ENCODE measurements around the gene WNT3A.

Gene WNT3A

DNA sequence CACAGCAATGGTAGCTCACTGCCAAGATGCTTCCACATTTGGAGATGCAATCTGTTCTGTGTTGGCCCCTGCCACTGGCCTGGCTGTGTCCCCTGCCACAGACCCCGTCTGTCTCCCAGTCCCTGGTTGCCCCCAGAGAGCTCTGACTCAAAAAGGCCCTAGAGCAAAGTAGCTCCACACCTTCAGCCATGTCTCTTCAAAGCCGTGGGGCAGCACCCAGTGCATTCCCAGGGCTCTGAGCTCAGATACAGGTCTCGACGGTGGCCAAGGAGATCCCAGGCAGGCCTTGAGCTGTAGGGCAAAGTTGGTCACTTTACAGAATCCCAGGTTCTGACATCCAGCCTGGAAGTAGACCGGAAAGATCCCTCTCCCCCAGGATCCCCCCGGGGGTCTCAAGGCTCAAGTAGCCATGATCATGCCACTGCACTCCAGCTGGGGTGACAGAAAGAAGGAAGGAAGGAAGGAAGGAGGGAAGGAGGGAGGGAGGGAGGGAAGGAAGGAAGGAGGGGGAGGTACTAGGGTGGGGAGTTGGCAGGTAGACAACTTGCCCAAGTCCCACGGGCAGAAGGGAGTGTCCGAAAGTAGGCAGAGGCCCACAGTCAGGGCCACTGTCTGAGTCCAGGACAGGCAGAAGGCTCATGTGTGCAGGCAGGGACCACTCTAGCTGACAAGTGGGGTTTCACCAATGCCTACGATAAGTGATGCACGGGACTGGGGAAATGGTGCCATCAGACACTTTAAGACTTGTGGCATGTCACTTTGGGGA lies 71.0 kb downstream of the WNT3A start:
- H3K27me3 ChIP-seq (ENCODE audit: control insufficient read depth, insufficient read depth, low read length): peaks cover 60% of the 10 kb centered on the region
- peaks cover 20% of the 10 kb centered on the region; the same call in 1 of the 2 replicates for H3K4me1 ChIP-seq (ENCODE audit: control insufficient read depth, insufficient read depth, low read length)
- H3K4me3 ChIP-seq (ENCODE audit: low read depth, low read length): no peak overlapping the region
- H3K27ac ChIP-seq (ENCODE audit: low read depth, low read length): no peak overlapping the region
- no peak overlapping the region for H3K9ac ChIP-seq (ENCODE audit: low read length)
- H3K36me3 ChIP-seq (ENCODE audit: control insufficient read depth, insufficient read depth, low read length): no peaks in the 10 kb centered on the region
- H3K9me3 ChIP-seq (ENCODE audit: control insufficient read depth, insufficient read depth, low read depth, low read length): no peaks in the 10 kb centered on the region

DNA sequence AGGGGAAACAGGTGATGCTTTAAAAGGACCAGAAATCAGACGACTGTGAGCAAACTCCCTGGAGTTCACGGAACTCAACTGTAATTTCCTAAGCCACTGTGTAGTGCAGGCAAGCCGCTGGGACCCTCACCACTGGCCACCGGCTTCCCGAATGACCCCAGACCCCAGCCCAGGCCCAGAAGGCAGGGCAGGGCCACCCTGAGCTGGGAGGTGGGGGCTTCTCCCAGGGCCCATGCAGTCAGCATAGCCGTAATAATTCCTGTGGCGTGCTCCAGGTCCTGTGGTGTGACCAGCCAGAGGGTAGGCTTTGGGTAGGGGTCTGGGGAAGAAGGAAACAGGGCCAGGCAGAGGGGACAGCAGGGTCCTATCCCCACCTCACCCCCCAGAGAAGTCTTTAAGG lies 72.2 kb downstream of the WNT3A start:
- Histone ChIP-seq H3K27ac (ENCODE audit: low read depth, low read length) (no peak overlapping the region), H3K27me3 (ENCODE audit: control insufficient read depth, insufficient read depth, low read length) (peaks cover 48% of the 10 kb centered on the region), H3K4me1 (ENCODE audit: control insufficient read depth, insufficient read depth, low read length) (peaks cover 15% of the 10 kb centered on the region), H3K4me3 (ENCODE audit: low read depth, low read length) (no peak overlapping the region), H3K9me3 (ENCODE audit: control insufficient read depth, insufficient read depth, low read depth, low read length) (no peaks in the 10 kb centered on the region), H3K9ac (ENCODE audit: low read length) (no peak overlapping the region), H3K36me3 (ENCODE audit: control insufficient read depth, insufficient read depth, low read length) (peaks cover under 1% of the 10 kb centered on the region; the same call in 1 of the 2 replicates)

DNA sequence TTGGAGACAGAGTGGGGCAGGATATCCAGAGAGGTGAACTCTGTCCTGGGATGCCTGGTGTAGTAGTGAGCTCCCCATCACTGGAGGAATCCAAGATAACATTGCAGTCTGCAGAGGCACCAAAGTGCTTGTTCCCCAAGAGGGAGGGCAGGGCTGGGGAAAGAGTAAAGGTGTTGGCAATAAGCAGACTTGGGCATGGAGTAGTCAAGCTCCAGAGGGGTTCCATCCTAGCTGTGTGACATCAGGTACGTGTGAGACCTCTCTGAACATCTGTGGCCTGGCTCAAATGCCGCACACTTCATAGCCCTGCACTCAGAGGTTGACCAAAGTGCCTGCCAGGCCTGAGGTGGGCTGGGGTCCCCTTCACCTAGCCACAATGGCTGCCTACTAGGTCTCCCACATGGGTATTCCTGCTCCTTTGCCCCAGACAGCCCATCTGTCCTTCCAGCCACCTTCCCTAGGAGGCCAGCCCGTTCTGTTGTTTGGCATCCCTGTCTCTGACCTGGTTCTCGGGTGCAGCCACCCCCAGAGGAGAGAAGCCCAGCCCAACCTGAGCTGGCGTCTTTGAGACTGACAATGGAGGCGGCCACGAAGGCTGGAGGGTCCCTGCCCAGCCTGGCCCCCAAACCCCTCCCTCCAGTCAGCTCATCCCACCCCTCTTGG lies 72.9 kb downstream of the WNT3A start:
- H3K27me3 ChIP-seq (ENCODE audit: control insufficient read depth, insufficient read depth, low read length): peaks cover 41% of the 10 kb centered on the region
- no peak overlapping the region for H3K9ac ChIP-seq (ENCODE audit: low read length)
- peaks cover 3% of the 10 kb centered on the region; the same call in 1 of the 2 replicates for H3K36me3 ChIP-seq (ENCODE audit: control insufficient read depth, insufficient read depth, low read length)
- peaks cover 20% of the 10 kb centered on the region for H3K4me1 ChIP-seq (ENCODE audit: control insufficient read depth, insufficient read depth, low read length)
- no peak overlapping the region for H3K4me3 ChIP-seq (ENCODE audit: low read depth, low read length)
- no peaks in the 10 kb centered on the region for H3K9me3 ChIP-seq (ENCODE audit: control insufficient read depth, insufficient read depth, low read depth, low read length)
- no peak overlapping the region for H3K27ac ChIP-seq (ENCODE audit: low read depth, low read length)

DNA sequence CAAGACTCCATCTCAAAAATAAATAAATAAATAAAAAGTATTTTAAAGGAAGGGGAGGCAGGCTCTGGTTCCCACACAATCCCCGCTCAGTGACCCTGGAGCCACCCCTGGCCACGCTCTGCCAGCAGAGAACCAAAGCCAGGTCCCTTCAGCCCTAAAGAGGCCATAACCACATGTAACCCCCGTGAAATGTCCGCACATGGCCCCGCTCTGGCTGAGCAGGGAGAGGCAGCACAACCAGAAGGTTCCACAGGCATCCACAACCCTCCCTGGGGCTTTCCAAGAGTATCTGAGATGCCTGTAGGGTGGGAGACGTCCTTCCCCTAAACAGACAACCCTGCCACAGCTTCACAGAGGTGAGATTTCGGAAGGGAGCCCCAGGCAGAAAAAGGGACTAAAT lies 74.3 kb downstream of the WNT3A start:
- H3K27ac ChIP-seq (ENCODE audit: low read depth, low read length): no peak overlapping the region

DNA sequence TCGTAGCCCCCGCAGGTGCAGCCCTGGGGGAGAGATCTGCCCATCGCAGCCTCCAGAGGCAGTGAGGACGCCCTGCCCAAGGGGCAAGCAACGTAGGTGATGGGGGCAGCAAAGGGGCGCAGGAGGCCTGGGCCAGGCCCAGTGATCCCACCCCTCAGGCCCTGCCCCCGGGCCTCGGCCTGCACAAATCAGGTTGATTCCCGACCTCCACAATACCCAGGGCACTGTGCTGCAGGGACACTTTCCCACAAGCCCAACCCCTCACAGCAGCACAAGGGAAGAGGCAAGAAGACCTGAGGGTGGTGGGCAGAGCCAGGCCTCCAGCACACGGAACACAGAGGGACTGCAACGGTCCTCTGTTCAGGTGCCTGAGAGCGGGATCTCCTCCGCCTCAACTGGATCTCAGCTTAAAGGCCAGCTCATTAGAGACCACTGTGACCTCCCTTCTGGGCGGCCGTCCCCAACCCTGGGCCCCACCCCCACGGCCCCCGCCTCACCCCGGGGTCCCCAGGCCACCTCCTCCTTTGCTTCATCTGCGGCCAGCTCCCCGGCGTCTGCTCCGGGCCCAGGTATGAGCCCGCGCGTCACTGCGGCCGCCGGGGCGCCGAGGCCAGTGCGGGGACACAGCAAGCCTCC lies 74.9 kb downstream of the WNT3A start:
- Histone ChIP-seq H3K9me3 (ENCODE audit: control insufficient read depth, insufficient read depth, low read depth, low read length) (no peaks in the 10 kb centered on the region), H3K4me3 (ENCODE audit: low read depth, low read length) (peak overlapping the region; percentile 67), H3K27ac (ENCODE audit: low read depth, low read length) (peak overlapping the region; percentile 64; the same call in 1 of the 2 replicates), H3K4me1 (ENCODE audit: control insufficient read depth, insufficient read depth, low read length) (peaks cover 36% of the 10 kb centered on the region), H3K27me3 (ENCODE audit: control insufficient read depth, insufficient read depth, low read length) (peaks cover 22% of the 10 kb centered on the region), H3K36me3 (ENCODE audit: control insufficient read depth, insufficient read depth, low read length) (peaks cover 9% of the 10 kb centered on the region; the same call in 1 of the 2 replicates), H3K9ac (ENCODE audit: low read length) (peak overlapping the region; percentile 70)

More for the DNA sequence above, 74.3 kb downstream of the WNT3A start:
- peak overlapping the region; percentile 67 for H3K4me3 ChIP-seq (ENCODE audit: low read depth, low read length)
- no peak overlapping the region for H3K9ac ChIP-seq (ENCODE audit: low read length)
- peaks cover 28% of the 10 kb centered on the region for H3K27me3 ChIP-seq (ENCODE audit: control insufficient read depth, insufficient read depth, low read length)
- H3K4me1 ChIP-seq (ENCODE audit: control insufficient read depth, insufficient read depth, low read length): peaks cover 34% of the 10 kb centered on the region
- no peaks in the 10 kb centered on the region for H3K9me3 ChIP-seq (ENCODE audit: control insufficient read depth, insufficient read depth, low read depth, low read length)
- H3K36me3 ChIP-seq (ENCODE audit: control insufficient read depth, insufficient read depth, low read length): peaks cover 9% of the 10 kb centered on the region; the same call in 1 of the 2 replicates

DNA sequence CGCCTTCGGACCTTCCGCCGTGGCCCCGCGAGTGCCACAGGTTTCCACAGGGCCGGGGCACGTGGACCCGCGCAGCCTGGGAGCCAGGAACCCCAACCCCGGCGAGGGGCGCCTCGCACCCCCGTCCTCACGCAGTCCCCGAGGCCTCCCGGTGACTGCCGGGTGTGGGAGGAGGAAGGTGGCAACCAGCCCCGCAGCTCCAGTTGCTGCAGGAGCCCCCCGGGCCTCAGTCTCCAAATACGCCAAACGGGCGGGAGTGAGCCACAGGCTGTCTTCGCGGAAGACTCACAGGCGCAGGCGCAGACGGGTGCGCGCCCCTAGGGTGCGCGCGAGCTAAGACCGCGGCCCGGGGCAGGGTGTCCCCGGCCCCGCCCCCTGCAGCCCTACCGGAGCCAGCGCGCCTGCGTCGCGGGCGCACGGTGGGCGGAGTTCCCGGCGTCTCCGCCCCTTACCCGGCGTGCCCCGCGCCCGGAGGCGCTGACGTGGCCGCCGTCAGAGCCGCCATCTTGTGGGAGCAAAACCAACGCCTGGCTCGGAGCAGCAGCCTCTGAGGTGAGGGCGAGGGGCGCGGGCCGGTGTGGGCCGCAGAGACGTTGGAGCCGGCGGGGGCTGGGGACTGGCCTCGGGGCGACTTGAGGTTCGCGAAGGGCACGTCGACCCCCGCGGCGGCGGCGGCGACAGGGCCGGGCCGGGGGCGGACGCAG lies 75.6 kb downstream of the WNT3A start, which contains the start of gene ARF1:
Gene ARF1, plus strand, starts transcription at position 495 of the 704 bp plus-strand sequence. CDS start 14,407 bp downstream, outside the sequence.
- Histone ChIP-seq H3K27ac (ENCODE audit: low read depth, low read length) (peak within 1 kb of the TSS; percentile 94), H3K9me3 (ENCODE audit: control insufficient read depth, insufficient read depth, low read depth, low read length) (no peaks in the 10 kb centered on the region), H3K4me3 (ENCODE audit: low read depth, low read length) (peak within 1 kb of the TSS; percentile 100), H3K9ac (ENCODE audit: low read length) (peak within 1 kb of the TSS; percentile 94), H3K36me3 (ENCODE audit: control insufficient read depth, insufficient read depth, low read length) (peaks cover 9% of the 10 kb centered on the region; the same call in 1 of the 2 replicates), H3K27me3 (ENCODE audit: control insufficient read depth, insufficient read depth, low read length) (peaks cover 15% of the 10 kb centered on the region), H3K4me1 (ENCODE audit: control insufficient read depth, insufficient read depth, low read length) (peaks cover 40% of the 10 kb centered on the region)

DNA sequence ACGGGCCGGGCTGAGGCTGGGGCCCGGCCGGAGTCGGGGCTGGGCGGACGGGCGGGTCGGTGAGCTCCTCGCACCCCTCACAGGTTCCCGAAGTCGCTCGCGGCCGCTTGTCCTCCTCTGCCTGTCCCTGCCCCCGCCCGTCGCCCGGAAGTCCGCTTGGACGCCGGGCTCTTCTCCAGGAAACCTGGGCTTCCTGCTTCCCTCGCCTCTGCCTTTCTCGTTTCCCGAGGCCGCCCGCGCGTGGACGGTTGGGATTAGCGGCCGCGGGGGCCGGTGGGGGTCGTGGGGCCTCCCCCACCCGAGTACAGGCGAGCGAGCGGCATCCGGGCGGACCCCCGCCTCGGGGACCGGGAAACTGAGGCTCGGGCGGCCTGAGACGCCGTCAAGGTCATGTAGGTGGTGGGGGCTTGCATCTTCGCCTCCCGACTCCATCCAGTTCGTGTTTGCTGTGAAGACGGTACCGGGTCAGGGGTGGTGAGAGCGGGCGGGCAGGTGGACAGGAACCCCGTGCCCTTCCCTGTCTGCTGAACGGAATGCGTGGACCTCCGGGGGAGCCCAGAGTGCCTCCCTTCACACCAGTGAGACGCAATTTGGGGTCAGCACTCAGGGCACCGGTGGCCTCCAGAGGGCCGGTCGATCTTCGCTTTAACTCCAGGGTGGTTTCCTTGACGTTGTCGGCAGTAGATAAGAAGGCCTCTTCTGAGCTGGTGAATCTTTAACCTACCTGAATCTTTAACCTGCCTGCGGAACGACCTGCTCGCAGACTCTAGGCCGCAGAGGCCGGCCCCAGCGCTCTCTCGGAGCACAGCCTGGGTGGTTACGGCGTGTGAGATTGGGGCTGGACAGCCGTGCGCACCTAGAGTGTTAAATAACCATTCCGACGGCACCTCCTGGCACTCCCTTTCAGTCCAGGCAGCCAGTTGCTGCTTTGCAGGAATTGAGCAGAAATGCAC lies 76.4 kb downstream of the WNT3A start:
- Histone ChIP-seq H3K4me3 (ENCODE audit: low read depth, low read length) (peak overlapping the region; percentile 100), H3K4me1 (ENCODE audit: control insufficient read depth, insufficient read depth, low read length) (peaks cover 44% of the 10 kb centered on the region), H3K36me3 (ENCODE audit: control insufficient read depth, insufficient read depth, low read length) (peaks cover 13% of the 10 kb centered on the region), H3K27me3 (ENCODE audit: control insufficient read depth, insufficient read depth, low read length) (peaks cover 9% of the 10 kb centered on the region), H3K9me3 (ENCODE audit: control insufficient read depth, insufficient read depth, low read depth, low read length) (no peaks in the 10 kb centered on the region), H3K9ac (ENCODE audit: low read length) (peak overlapping the region; percentile 94), H3K27ac (ENCODE audit: low read depth, low read length) (peak overlapping the region; percentile 94)

DNA sequence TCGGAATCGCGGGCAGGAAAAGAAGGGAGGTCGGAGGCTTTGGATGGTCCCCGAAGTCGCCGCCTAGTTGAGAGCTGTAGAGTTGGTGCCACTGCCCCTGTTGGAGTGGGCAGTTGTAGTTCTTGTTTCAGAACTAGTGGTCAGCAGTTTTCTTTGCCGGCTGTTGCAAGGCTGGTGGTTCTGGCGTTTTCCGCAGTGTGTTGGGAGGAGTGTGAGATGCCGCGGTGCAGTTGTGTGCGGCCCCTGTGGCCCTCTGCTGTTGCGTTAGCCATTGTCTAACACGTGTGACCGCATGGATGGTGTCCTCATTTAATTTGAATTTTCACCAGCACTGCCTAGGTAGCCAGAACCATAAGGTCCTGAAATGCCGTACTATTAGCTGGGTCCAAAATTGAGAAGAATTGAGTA lies 77.1 kb downstream of the WNT3A start:
- H3K9ac ChIP-seq (ENCODE audit: low read length): peak overlapping the region; percentile 94
- H3K27ac ChIP-seq (ENCODE audit: low read depth, low read length): peak overlapping the region; percentile 94; the same call in 1 of the 2 replicates
- H3K36me3 ChIP-seq (ENCODE audit: control insufficient read depth, insufficient read depth, low read length): peaks cover 20% of the 10 kb centered on the region
- H3K9me3 ChIP-seq (ENCODE audit: control insufficient read depth, insufficient read depth, low read depth, low read length): no peaks in the 10 kb centered on the region
- peaks cover 8% of the 10 kb centered on the region; the same call in 1 of the 2 replicates for H3K27me3 ChIP-seq (ENCODE audit: control insufficient read depth, insufficient read depth, low read length)
- H3K4me1 ChIP-seq (ENCODE audit: control insufficient read depth, insufficient read depth, low read length): peaks cover 45% of the 10 kb centered on the region
- peak overlapping the region; percentile 100 for H3K4me3 ChIP-seq (ENCODE audit: low read depth, low read length)

DNA sequence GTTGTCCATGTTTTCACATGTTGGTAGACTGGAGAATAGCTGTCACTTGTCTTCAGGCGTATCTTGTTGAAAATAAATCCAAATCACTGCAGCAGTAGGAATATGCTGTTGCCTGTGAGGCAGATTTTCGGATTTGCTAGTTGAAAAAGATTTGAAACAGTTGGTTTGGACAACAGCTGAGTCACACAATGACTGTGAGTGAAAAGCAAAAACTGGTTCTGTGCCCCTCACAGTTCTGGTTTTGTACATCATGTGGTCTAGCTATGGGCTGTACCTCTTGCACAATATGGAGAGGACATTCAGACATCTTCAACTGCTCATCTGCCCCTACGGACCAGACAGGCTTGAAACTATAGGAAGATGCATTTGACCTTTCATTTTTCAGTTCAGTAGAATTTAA lies 77.5 kb downstream of the WNT3A start:
- H3K27ac ChIP-seq (ENCODE audit: low read depth, low read length): no peak overlapping the region
- H3K4me1 ChIP-seq (ENCODE audit: control insufficient read depth, insufficient read depth, low read length): peaks cover 42% of the 10 kb centered on the region

More for the DNA sequence above, 77.5 kb downstream of the WNT3A start:
- Histone ChIP-seq H3K9me3 (ENCODE audit: control insufficient read depth, insufficient read depth, low read depth, low read length) (no peaks in the 10 kb centered on the region), H3K27me3 (ENCODE audit: control insufficient read depth, insufficient read depth, low read length) (peaks cover 6% of the 10 kb centered on the region; the same call in 1 of the 2 replicates), H3K4me3 (ENCODE audit: low read depth, low read length) (peak overlapping the region; percentile 100), H3K36me3 (ENCODE audit: control insufficient read depth, insufficient read depth, low read length) (peaks cover 23% of the 10 kb centered on the region), H3K9ac (ENCODE audit: low read length) (peak overlapping the region; percentile 94)
